Activated CD4-positive, alpha-beta T cell treated with anti-CD3 and anti-CD28 coated beads for 48 hours (primary cell): ENCODE data around the gene ZHX3.

Experiments used
- DNase-seq: peaks from one replicate; pipeline ENCODE4 v3.0.0-alpha.2; 2020

ZHX3 gene

GRCh38 chr20:41317546-41318270 lies at the start of gene ZHX3:
Gene ZHX3 (minus strand): TSS chr20:41317731. CDS start chr20:41204916, 112,815 bp downstream.
- DNase-seq, result peak; percentile 97

- DNase-seq, result no peak
Measured at GRCh38 chr20:41367393-41367695, 49.8 kb upstream of the ZHX3 start.

GRCh38 chr20:41366546-41367392 lies 49.2 kb upstream of the ZHX3 start, which contains the start of gene EMILIN3:
Gene EMILIN3 (minus strand): TSS chr20:41366818. CDS start chr20:41366634, 184 bp downstream.
- DNase-seq, result no peak

GRCh38 chr20:41365777-41366545 lies 48.4 kb upstream of the ZHX3 start:
- DNase-seq, result no peak

- no peak for DNase-seq
Measured at GRCh38 chr20:41364967-41365765, 47.6 kb upstream of the ZHX3 start.

- DNase-seq, result no peak
Measured at GRCh38 chr20:41364236-41364855, 46.8 kb upstream of the ZHX3 start.

- DNase-seq, result no peak
Measured at GRCh38 chr20:41363601-41364000, 46.1 kb upstream of the ZHX3 start.

GRCh38 chr20:41362748-41363140 lies 45.2 kb upstream of the ZHX3 start:
- DNase-seq, result no peak

- no peak for DNase-seq
Measured at GRCh38 chr20:41361757-41362747, 44.5 kb upstream of the ZHX3 start.

- DNase-seq, result no peak
Measured at GRCh38 chr20:41360831-41361756, 43.6 kb upstream of the ZHX3 start.

- DNase-seq, result no peak
Measured at GRCh38 chr20:41359541-41360011, 42.0 kb upstream of the ZHX3 start.

- no peak for DNase-seq
Measured at GRCh38 chr20:41358717-41359116, 41.2 kb upstream of the ZHX3 start.

- DNase-seq, result no peak
Measured at GRCh38 chr20:41358230-41358629, 40.7 kb upstream of the ZHX3 start.

- DNase-seq, result no peak
Measured at GRCh38 chr20:41357424-41358163, 40.1 kb upstream of the ZHX3 start.

- no peak for DNase-seq
Measured at GRCh38 chr20:41356951-41357350, 39.4 kb upstream of the ZHX3 start.

GRCh38 chr20:41355598-41356203 lies 38.2 kb upstream of the ZHX3 start:
- no peak for DNase-seq

- DNase-seq, result no peak
Measured at GRCh38 chr20:41355192-41355591, 37.7 kb upstream of the ZHX3 start.

GRCh38 chr20:41353530-41353929 lies 36.0 kb upstream of the ZHX3 start:
- no peak for DNase-seq
